Pulmonary artery endothelial cell (primary cell): ENCODE data around the gene REELD1. TPM values are rescaled to one million over a fixed set of nuclear protein-coding genes. Genes with fewer than 3 reads are reported as not detected.

Source experiments
- DNase-seq: peaks from one replicate; pipeline ENCODE4 v3.0.0-alpha.2; 2011; ENCODE audit warnings: low read depth, low spot score
- total RNA-seq: library from RNA; depleted of rRNA; stranded (reverse); fragments of >200 nt; gene quantifications from 2 replicates; pipeline ENCODE4 v1.2.3, GENCODE V29; 2014

REELD1 gene
- total RNA-seq, 1 donor from 2014 or later: not detected

- DNase-seq: no peak
Observed at GRCh38 chr4:146224326-146224966, 10.1 kb downstream of the REELD1 start.

DNA sequence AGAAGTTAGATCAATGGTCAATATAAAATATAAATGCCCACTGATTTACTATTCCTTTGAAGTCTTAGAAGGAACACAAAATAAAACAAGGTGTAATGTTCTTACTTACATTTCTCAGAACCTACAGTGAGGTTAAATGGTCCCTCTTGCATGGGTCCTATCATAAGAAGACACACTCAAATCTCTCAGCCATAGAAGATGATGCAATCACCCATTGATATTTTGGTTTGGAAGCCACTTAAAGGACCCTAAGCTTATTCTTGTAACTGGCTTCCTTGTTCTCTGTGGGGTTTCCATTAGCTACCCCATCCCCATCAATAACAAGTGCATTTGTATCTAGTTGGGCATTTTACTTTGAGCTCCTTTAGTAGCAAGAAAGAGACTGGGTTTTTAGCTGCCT is 15.1 kb downstream of the REELD1 start:
- no peak for DNase-seq

DNA sequence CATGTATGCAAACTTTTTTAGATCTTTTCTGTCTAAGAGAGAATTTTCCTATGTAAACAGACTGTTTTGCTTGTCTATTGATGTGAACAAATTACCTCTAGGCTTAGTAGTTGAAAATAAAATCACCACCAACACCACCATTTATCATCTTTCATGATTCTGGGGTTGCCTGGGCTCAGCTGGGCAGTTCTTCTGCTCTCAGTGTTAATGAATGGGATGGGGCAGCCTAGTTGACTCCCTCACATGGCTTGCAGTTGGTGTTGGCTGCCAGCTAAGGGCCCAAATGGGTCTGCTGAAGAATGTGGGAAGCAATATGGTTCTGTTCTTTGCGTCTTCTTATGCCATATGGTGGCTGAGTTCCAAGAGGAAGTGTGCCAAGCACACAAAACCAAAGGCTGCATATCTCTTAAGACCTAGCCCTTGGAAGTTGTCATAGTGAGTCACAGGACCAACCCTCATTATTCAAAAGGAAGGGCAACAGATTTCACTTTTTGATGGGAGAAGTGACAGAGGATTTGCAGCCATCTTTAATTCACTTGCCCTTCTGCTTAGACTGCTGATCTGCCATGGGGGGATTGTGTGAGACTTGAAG is 17.9 kb downstream of the REELD1 start:
- no peak for DNase-seq

DNA sequence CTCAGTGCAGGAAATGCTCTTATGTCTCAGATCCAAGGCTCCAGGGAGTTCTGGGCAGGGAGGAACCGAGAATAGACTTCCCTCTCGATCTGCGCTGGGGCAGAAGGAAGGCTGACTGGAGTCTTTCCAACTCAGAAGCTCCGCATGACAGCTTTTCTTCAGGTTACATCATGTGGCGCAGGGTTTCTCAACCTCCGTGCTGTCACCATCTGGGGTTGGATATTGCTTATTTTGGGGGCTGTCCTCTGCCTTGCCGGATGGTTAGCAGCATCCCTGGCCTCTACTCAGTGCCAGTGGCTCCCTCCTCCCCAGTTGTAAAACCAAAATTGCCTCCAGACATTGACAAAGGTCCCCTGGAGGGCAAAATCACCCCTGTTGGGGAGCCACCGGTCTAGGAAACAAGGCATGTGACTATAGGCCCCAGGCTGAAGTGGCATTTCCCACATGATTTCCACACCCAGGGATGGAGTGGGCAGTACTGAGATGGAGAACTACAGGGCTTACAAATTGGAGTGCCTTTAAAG is 21.4 kb downstream of the REELD1 start:
- DNase-seq: no peak

DNA sequence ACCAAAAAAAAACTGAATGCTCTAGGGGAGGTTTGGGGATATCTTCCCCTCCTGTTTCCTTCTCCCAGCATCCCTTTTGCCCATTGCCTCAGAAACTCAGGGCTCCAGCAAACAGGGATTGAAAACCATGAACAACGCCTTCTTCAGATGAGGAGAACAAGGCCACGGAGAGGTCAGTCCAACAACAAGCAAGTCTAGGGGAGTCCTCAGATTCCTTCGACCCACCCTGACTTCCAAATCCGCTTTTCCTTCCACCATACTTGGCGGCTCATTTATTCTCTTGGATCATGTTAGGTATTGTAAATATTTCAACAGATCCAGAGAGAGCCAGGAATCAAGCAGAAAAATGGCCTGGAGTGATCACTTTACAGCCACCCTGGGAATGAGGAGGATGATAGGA is 21.9 kb downstream of the REELD1 start:
- DNase-seq: no peak

DNA sequence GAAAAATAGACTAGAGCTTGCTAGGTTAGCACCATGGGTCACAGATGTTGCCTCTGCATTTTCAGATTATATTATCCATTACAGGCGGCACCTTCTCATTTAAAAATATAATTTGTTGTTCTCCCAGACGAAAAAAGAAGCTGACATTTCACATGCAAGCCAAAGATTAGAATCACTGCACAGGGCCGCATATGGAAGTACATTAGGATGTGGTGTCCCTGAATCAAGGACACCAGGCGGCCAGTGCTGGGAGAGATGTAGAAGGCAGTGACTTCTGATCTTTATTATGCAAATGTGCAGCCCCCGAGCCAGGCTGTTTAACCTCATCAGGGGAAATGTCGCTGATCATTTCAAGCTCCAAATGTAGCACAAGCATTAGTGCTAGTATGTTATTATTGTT is 22.8 kb downstream of the REELD1 start:
- DNase-seq: no peak

GRCh38 chr4:146238107-146238506 is 23.8 kb downstream of the REELD1 start:
- DNase-seq: no peak

- no peak for DNase-seq
Observed at GRCh38 chr4:146243141-146243882, 29.0 kb downstream of the REELD1 start.

GRCh38 chr4:146243883-146244277 is 29.5 kb downstream of the REELD1 start:
- DNase-seq: no peak

DNA sequence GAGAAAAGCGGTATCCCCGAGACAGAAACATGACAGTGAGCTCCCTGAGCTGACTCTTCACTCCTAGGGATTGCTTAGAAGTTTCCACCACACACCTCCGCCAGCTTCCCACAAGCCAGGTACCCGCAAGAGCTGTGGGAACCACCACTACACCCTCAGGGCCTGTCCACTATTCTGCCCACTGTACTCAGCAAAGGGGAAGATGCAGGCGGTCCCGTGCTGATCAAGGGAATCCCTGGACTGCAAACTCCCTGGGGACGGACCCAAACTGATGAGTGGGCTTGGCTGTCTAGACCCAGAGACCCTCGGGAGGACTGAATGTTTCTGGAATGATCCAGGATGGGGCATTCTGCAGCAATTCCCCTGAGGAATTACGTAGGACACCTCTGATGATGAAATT is 30.2 kb downstream of the REELD1 start:
- no peak for DNase-seq

DNA sequence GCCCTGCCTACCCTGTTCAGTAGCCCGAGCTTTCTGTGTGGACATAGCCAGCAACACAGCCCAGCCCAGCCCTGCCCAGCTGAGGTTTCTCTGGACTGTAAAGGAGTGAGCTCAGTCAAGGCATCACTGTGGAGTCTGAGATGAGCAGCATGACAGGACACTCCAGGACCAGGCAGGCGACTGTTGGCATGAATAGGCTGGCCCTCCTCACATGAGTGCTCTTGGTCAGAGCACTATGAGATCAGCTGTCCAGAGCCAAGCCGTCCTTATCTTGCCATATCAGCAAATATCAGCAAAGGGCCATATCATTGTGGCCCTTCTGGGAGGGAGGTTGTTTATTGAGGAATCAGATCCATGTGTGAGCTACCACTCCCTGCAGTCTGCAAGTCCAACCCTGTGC is 30.9 kb downstream of the REELD1 start:
- no peak for DNase-seq

- no peak for DNase-seq
Observed at GRCh38 chr4:146245850-146246249, 31.5 kb downstream of the REELD1 start.

DNA sequence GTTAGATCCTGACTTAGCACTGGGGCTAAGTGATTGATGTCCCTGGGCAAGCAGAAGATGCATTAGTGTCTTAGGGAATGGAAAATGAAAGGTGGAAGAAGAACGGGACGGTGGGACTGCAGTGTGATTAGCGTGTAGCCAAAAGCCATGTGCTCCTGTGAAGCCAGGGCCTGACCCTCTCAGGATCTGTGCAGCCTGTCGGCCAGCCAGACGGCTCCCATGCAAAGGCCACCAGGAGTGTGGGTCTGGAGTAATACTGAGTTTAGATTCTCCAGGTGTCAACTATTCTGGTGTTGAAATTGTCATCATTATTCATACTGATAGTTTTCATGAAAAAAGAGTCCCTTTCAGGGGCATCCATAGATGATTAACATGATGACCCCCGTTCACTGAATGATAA is 32.0 kb downstream of the REELD1 start:
- DNase-seq: no peak

GRCh38 chr4:146247356-146247755 is 33.0 kb downstream of the REELD1 start:
- DNase-seq: no peak

- no peak for DNase-seq
Observed at GRCh38 chr4:146252969-146253611, 38.8 kb downstream of the REELD1 start.

- no peak for DNase-seq
Observed at GRCh38 chr4:146255463-146255862, 41.1 kb downstream of the REELD1 start.

DNA sequence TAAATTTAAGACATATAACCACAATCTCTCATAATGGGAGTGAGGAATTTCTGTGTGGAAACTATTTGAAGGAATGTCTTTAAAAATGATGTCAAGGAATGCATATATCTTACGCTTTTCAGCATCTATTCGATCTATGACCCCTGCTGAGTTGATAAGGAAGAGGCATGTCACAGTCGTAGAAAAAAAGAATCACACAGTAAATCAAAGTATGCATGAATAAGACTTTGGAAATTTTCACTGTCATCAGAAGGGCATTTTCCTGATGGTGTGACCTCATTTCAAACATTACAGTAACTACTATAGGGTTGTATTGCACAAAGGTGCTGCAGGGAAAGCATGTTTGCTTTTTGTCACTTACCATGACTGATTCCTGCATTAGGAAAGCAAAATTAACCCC is 41.5 kb downstream of the REELD1 start:
- DNase-seq: no peak

DNA sequence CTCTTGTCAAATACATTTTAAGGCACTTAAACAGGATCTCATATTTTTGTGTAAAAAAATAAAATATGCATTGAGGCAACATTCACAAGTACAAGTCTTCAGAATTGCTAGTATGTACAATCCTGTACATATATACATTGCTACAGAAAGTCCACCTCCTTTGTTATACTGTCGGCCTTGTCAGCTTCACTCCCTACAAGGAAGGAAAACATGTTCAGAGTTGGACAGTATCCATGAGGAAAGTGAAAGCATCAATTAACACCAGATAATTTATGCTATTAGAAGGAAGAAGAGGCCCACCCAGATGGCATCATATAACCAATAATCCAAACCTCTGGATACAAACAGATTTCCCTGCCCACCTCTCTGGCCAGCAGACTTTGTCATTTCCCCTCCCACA is 42.0 kb downstream of the REELD1 start:
- no peak for DNase-seq

- DNase-seq: no peak
Observed at GRCh38 chr4:146257511-146257910, 43.2 kb downstream of the REELD1 start.

DNA sequence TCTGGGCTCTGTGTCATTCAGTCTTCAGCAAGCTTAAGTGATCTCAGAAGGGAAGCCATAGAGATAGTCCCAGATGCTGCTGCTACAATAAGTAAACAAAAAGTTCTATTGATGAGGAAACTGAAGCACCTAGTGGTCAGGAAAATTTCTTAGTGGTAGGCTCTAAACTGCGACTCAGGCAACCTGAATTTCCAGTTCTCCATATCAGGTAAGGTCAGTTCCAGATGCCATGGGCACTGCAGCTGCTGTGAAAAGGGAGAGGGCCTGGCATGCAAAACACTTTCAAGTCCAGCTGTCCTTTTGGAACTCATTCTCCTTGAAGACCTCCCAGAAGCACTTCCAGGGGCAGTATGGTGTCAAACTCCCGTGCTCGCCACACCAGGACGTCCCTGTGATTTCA is 46.2 kb downstream of the REELD1 start:
- no peak for DNase-seq

DNA sequence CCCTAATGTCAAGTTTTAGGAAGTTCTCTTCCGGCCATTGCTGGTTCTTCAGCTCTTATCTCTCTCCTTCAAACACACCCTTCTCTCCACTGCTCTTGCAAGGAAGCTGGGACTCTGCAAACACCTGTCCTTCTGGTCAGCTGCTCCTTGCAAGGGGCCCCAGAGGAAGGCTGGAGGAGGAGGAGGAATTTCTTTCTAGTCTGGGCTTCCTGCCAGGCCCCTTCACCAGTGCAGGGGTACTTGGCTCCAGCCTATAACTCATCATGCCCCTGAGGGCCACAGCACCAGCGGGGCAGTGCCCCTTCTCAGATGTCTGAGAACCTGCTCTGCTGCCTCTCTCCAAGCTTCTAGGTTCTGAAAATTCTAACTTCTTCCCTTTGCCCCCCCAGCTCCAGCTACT is 46.7 kb downstream of the REELD1 start:
- no peak for DNase-seq

DNA sequence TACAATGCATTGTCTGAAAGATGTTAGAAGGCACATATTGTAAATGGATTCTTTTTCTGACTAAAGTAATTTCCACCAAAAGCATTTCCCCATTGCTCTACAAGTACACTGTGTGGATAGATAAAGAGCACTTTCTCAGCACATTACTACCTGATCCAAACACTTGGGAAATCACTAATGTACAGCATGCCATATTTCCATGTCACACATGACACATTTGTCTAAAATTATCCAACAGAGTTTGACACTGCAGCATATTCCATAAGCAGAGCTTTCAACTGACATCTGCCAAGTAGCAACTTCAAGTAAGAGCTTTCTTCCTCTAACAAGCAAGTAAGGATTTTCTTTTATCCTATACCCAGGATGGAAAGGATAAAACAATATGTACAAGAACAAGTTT is 49.5 kb downstream of the REELD1 start:
- DNase-seq: no peak
